NB4 (cell line): ENCODE data around the gene ADGRB3.

ENCODE experiments used
- MYC ChIP-seq: IDR thresholded peaks from 2 replicates; pipeline ENCODE4 v1.6.1; 2011; ENCODE audit warnings: low read depth, low read length
- POLR2A ChIP-seq: IDR thresholded peaks from 2 replicates; pipeline ENCODE4 v1.6.1; 2011; ENCODE audit warnings: mild to moderate bottlenecking; ENCODE audit not compliant: insufficient read length; ENCODE audit errors: extremely low read depth
- TF ChIP-seq, protein P1 (sequence below): IDR thresholded peaks from one replicate; pipeline ENCODE4 v1.5.1; 2012; ENCODE audit warnings: low read depth, low read length
- TF ChIP-seq, protein P2 (sequence below): IDR thresholded peaks from 2 replicates; pipeline ENCODE4 v1.6.1; 2011; ENCODE audit warnings: low read depth, low read length

DNA sequence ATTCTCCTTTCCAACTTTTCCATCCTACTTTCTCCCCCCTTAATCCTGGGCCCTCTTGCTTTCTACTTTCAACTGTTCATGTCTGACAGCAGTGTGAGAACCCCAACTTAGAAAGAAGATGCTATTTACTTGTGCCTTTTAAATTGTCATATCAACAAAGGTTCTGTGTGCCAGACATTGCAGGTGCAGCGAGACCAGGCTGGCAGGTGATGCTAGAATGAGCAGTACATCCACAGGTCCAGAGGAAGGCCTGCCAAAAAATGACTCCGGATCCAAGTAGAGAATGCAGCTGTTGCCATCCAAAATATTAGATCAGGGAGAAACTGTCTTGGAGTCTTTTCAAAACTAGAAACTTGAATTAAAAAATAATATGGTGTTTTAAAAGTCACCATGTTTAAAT is 651.2 kb downstream of the ADGRB3 start:
- TF ChIP-seq, protein P1, sequence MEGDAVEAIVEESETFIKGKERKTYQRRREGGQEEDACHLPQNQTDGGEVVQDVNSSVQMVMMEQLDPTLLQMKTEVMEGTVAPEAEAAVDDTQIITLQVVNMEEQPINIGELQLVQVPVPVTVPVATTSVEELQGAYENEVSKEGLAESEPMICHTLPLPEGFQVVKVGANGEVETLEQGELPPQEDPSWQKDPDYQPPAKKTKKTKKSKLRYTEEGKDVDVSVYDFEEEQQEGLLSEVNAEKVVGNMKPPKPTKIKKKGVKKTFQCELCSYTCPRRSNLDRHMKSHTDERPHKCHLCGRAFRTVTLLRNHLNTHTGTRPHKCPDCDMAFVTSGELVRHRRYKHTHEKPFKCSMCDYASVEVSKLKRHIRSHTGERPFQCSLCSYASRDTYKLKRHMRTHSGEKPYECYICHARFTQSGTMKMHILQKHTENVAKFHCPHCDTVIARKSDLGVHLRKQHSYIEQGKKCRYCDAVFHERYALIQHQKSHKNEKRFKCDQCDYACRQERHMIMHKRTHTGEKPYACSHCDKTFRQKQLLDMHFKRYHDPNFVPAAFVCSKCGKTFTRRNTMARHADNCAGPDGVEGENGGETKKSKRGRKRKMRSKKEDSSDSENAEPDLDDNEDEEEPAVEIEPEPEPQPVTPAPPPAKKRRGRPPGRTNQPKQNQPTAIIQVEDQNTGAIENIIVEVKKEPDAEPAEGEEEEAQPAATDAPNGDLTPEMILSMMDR, result no peak
- TF ChIP-seq, protein P2, sequence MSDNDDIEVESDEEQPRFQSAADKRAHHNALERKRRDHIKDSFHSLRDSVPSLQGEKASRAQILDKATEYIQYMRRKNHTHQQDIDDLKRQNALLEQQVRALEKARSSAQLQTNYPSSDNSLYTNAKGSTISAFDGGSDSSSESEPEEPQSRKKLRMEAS, result no peak
- TF ChIP-seq POLR2A (no peak), MYC (no peak)
